GM21528 (cell line): Measurements from ENCODE around the gene TBC1D7.

Experiments used
- ATAC-seq: cut with Tn5 transposase; IDR thresholded peaks from one replicate; pipeline ENCODE4 v1.9.1; 2021; ENCODE audit warnings: mild to moderate bottlenecking, moderate library complexity; ENCODE audit not compliant: unreplicated experiment, low FRiP score

Gene TBC1D7

DNA sequence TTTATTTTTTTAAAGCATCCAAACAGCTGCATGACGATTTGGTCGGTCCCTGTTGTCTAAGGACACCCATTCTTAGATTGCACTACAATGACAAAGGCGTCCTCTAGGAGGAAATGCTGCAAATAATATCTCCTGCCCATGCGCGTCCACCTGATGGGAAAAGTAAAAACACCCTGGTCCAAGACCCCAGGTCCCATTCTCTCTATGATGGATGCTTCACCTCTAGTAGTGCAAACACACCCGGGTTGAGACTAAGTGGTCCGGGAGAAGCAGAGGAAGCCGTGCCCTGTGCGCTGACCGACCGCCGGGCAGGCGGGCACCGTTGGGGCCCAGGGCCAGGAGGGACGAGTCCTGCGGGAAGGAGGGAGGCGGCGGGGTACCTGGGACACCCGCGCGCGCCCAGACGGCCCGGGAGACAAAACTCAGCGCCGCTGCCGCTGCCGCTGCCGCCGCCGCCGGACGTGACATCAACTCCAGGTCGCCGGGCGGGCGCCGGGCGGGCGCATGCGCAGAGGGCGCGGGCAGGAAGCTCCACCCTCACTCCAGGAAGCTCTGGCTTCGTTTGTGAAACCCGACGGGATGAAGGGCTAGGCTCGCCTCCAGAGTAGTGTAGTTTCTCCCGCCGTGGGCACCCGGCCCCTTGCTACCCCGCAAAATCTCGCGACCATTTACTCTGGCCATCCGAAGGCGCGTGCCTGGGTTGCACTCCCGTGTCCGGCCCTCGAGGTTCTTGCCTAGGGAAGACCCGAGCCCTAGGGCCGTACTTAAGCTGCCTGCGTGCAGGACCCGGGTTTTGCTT, at the start of gene TBC1D7:
Gene TBC1D7, minus strand, starts transcription at position 462 of the 799 bp plus-strand sequence. CDS start 1,639 bp downstream, outside the sequence.
- ATAC-seq, result peak; percentile 93

GRCh38 chr6:13377054-13377758, 48.9 kb upstream of the TBC1D7 start:
- no peak for ATAC-seq

DNA sequence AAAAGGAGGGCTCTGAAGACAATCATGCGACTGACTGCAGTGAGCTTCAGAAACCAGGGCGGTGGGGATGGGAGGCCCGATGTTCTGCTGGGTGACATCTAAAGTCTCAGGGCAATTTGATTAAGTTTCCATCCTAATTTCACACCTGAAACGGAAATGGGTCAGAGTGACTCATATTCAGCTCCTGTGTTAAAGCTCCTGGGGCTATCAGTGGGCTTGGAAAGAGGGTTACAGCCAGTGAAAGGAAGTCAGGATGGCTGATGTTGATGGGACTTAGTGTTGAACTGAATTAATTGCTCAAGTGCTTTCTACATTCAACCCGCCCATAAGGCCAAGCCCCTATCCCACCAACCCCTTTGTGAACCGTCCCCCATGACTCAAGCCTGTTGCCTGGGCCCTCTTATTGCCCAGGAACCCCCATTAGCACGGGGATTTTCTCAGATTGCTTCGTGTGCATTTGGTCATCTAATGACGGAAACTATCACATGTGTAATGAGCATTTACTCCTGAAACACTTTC, 47.1 kb upstream of the TBC1D7 start:
- peak; percentile 61 for ATAC-seq

- ATAC-seq, result no peak
These were observed 45.6 kb upstream of the TBC1D7 start for GRCh38 chr6:13373919-13374318.

- ATAC-seq, result no peak
These were observed 45.1 kb upstream of the TBC1D7 start for GRCh38 chr6:13373488-13373886.

DNA sequence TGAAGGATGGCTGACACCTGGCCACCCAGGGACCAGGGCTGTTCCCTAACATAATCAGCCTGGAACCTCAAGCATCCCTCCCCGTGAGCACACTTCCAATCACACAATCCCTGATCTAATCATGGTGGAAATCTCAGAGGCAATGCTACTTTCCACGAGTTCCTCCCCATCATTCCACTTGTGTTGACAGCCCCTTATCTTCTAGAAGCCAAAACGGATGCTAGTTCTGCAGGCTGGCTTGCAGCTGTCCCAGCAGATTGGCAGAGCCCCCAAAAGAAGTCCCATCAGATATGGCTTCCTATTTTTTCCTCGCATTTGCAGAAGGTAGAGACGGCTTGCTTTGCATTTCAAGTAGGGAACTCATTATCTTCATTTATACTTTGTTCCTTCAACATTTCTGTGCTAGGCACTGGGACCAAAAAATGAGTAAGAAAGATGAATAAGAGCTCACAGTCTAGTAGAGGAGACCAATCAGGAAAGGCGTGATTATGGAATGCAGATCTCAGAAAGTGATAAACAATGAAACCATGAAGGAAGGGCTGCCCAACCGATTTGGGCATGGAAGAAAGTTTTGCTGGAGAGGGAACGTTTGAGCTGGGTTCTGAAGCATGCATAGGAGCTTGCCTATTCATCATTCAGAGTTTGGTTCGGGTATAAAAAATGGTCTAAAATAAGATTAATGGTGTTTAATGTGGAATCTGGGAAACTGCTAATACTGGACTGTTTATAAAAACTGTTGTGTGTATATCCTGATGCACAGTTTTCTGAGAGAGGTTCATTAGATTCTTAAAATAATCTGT, 44.6 kb upstream of the TBC1D7 start:
- no peak for ATAC-seq

GRCh38 chr6:13372076-13372475, 43.7 kb upstream of the TBC1D7 start:
- no peak for ATAC-seq

DNA sequence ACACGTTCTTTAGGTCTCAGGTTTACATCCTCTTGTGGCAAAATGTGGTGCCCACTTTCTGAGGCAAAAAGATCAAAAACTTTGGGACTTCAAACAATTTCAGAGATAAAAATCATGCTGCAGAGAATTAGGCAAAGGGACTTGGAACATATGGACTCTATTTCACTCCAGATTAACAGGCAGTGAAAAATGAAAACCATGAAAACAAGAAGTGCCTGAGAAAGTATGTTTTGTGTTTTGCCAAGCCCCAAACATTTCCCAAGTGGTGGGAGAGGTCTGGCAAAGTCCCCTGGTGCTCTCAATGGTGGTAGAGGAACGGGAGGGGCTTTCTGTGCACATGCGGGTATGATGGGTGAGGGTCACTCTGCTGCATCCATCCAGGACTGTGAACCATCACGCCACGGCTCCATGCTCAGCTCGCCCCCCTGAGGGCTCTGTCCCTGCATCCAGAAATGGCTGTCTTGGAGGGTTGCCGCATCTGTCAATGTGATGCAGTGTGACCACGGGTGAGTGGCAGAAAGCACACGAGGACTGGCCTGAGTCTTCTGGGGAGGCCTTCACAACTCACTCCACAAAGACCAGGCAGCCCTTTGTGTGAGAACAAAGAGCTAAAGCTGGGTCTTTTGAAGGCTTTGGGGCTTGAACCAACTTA, 43.2 kb upstream of the TBC1D7 start:
- no peak for ATAC-seq

DNA sequence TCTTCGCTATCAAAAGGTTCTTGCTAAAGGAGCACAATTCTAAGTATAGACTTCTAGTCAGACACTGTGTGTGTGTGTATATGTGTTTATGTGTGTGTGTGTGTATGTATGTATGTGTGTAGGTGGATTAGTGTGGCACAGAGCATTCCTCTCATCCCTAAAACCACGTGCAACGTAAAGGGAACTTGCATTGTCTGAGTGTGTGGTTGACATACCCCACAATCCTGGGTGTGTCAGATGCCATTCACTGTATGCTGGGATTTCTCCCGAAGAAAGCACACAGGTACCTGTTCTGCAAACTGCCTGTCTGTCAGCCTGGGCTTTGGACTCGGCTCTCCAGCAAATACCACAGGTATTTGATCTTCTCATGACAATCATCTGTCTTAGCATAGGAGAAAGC, 42.3 kb upstream of the TBC1D7 start:
- no peak for ATAC-seq

DNA sequence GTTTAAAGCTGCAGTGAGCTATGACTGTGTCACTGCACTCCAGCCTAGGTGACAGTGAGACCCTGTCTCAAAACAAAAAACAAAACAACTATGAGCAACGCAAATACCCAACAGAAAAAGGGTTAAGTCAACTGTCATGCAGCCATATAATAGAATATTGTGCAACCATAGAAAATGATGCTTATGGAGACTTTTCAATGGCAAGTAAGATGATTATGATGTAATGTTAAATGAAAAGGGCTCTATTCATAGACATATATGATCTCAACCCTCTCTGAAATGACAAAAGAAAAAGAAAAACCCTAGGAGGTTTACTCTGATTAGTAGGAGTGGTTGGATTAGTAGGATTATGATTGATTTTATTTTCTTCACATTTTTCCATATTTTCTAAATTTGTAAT, 41.3 kb upstream of the TBC1D7 start:
- ATAC-seq, result no peak

DNA sequence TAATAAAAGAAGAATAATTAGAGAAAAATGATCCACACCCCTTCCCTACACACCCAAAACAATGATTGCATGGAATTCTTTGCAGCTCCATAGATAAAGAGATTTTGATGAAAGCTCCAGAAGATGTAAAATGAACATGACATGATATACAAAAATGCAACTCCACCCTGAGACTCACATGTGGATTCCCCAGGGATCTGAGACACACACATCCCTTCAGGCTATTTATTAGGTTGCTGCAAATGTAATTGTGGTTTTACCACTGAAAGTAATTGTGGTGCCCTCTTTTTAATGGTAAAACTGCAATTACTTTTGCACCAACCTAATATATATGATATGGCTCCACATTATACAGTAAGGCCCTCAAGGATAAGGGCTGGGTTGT, 40.4 kb upstream of the TBC1D7 start:
- ATAC-seq, result no peak

DNA sequence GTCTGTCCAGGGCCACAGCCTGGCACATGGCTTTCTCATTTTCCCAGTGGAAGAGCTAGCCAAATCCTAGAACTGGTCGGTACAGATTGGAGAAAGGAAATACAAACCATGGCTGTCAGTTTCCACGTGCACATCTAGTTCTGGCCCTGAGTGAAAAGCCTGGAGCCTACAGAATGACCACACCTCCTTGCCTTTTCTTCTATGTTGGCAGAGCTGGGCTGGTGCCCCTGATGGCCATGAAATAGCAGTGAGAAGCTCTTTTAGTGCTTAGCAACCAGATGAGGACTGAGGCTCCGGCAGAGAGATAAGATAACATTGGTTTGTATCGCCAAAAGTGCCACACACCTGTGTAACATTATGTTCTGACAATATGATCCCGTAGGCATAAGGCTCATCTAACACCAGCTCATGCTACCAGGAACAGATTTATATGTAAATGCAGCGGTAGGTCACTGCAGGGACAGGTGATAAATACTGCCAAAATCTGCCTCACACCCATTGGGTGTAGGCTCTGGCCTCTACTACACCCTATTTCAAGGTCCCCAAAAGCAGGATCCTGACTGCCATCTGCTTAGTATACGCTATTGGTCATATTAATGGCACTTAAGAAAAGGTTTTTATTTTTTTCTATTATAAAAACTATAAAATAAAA, 39.9 kb upstream of the TBC1D7 start:
- ATAC-seq, result no peak

DNA sequence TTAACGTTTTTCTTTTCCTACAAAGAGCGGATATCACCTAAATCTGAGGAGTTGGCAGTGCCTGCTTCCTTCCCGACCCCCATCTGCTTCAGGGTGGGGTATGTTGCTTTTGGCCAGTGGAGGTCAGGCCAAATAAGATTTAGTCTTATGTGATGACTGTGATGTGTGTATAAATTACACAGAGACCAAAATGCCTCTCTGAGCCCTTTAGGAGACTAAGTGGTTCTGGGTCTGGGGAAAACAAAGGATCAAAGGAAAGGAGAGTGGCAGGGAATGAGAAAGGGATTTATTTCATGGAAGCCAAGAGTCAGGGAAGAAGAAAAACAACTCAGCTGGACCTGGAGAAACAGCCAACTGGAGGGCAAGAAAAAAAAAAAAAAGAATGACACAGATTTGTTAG, 39.1 kb upstream of the TBC1D7 start:
- no peak for ATAC-seq

GRCh38 chr6:13365320-13365719, 37.0 kb upstream of the TBC1D7 start:
- ATAC-seq, result no peak

DNA sequence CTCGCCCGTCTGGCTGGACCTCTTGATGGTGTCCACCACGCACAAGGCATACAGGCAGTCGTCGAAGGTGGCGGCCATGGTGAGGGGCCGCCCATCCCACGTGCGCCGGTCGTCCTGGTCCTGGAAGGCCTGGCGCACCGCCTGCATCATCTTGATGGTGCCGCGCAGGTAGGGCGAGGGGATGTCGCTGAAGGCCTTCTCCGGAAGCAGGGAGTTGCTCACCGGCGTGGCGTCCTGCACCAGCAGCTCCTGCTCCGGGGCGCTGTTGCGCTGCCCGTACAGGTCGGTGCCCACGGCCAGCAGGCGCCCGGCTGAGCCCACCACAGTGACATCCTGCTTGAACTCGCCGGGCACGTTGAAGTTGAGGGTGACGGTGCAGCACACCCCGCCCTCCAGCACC, 36.5 kb upstream of the TBC1D7 start:
- ATAC-seq, result no peak

- no peak for ATAC-seq
These were observed 34.1 kb upstream of the TBC1D7 start for GRCh38 chr6:13362412-13362811.

DNA sequence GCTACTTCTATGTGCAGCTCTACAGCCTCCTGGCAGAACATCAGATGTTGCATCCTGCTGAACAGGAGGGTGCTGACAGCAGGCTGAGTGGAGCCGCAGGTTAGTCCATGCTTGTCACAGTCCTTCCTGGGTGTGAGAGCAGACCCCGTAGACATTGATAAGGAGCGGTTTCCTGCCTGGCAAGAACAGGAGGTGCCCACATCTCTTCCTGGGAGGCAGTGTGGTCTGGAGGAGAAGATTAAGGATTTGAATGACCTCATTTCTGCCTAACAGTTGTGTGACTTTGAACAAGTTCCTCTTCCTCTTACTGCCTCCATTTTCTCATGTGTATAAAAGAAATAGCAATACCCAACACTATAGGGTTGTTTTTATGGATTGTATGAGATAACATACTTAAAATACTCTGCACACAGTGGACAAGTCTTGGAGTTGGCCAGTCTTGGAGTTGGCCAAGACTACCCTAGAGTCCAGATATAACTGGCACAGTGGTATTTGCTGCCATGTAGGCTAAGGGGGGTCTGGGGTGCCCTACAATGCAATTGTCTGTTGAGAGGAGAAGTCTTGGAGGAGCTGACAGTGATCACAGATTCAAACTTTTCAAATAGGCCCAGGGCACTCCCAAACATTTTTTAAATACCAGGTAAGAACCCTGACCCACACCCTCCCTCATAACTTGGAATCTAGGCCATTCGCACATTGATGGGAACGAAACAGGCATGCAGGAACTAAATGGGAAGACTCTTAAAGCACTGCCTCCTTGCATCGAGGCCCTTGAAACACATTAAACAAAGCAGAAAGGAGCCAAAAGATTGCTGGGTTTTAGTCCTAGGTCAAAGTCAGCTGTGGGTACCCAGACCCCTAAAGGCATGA, 32.6 kb upstream of the TBC1D7 start:
- ATAC-seq, result no peak

- ATAC-seq, result no peak
These were observed 30.9 kb upstream of the TBC1D7 start for GRCh38 chr6:13359287-13359686.

- ATAC-seq, result no peak
These were observed 30.2 kb upstream of the TBC1D7 start for GRCh38 chr6:13358511-13358910.
